Omental fat pad (tissue), 4 donors: ENCODE data around the gene PLAAT5. TPM values are rescaled to one million over a fixed set of nuclear protein-coding genes. Genes with fewer than 3 reads are reported as not detected.
A peak's percentile ranks its signal among the peaks of the same experiment; 100 is the strongest.

ENCODE experiments used
- ATAC-seq: fragments of 150-250 bp; one replicate; pipeline ENCODE4 v1.9.1; 2016; ENCODE audit warnings: mild to moderate bottlenecking, moderate library complexity; ENCODE audit not compliant: low FRiP score
- DNase-seq: peaks from one replicate; pipeline ENCODE4 v3.0.0-alpha.2; 2019; ENCODE audit warnings: low spot score
- total RNA-seq, 4 donors: library from RNA; depleted of rRNA; stranded (reverse); fragments of >200 nt; gene quantifications; one replicate each; pipeline ENCODE4 v1.1.0, GENCODE V29; 2016
- TF ChIP-seq, protein P1 (sequence below), 3 donors: fragments of 450-650 bp; IDR thresholded peaks; one replicate each; pipeline ENCODE4 v1.5.1; 2016 to 2017; ENCODE audit warnings: antibody characterized with exemption in 3 of 3, mild to moderate bottlenecking in 3 of 3, moderate library complexity in 2 of 3

PLAAT5 gene
- total RNA-seq, 4 donors from 2014 or later, result 12.0 to 54.3 (median 27.9) TPM

DNA sequence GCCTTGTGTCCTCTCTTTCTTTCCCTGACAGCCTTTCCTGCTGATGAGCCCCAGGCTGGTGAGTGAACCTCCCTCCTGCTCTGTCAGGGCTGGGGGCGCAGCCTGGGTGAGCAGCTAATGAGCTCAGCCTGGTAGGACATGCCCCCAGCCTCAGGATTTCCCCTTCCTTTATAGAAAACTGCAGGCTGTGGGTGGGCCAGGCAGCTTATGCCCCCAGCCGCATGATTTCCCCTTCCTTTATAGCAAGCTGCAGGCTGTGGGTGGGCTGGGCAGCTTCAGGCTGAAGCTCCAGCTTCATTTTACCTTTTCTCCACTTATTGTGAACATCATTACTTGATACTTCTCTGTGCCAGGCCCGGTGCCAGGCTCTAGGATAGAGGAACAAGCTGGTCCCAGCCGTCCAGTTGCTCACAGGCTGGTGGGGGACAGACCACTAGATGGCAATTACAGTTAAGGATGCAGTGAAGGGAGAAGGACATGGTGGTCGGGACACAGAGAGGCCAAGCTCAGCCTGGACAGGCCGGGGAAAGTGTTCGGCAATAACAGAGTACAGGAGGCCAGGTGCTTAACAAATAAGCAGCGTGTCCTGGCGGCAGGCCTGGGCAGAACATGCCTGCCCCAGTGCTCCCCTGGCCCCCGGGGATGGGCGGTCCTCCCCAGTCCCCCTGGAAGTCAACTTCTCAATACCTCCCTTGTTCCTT lies 20.2 kb upstream of the PLAAT5 start:
- DNase-seq (no peak), ATAC-seq (no peak)
- TF ChIP-seq, protein P1, sequence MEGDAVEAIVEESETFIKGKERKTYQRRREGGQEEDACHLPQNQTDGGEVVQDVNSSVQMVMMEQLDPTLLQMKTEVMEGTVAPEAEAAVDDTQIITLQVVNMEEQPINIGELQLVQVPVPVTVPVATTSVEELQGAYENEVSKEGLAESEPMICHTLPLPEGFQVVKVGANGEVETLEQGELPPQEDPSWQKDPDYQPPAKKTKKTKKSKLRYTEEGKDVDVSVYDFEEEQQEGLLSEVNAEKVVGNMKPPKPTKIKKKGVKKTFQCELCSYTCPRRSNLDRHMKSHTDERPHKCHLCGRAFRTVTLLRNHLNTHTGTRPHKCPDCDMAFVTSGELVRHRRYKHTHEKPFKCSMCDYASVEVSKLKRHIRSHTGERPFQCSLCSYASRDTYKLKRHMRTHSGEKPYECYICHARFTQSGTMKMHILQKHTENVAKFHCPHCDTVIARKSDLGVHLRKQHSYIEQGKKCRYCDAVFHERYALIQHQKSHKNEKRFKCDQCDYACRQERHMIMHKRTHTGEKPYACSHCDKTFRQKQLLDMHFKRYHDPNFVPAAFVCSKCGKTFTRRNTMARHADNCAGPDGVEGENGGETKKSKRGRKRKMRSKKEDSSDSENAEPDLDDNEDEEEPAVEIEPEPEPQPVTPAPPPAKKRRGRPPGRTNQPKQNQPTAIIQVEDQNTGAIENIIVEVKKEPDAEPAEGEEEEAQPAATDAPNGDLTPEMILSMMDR (IDR thresholded peaks at IDR 0.05), result no peak

DNA sequence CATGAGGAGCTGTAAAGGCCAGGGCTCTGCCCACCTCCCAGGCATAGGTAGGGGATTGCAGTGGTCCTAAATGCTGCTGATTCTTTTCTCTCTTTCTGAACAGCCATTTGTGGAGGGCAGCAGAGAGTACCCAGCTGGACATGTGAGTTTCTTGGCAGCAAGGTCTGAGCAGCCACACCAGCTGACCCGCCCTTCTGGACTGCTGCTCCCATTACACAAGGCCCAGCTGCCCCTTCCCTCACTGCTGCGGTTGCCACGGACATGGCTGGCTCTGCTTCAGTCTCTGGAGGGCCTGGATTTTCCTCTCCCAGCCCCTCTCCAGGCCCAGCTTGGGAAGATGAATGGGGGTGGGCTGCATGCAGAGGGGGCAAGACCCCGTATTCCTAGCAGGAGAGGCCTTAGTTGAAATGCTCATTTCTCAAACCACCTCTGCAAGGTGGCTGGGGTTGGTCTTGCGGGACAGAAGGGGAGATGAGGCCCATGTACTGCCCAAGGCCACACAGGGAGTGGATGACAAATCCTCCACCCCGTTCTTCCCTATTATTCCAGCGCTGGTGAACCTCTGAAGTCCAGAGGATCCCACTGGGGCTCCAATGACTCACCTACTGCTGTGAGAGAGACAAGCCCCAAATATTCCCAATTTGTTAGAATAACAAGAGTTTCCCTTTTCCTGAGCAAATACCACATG lies 19.5 kb upstream of the PLAAT5 start:
- DNase-seq, result no peak
- TF ChIP-seq, protein P1 (IDR thresholded peaks at IDR 0.05), result no peak
- ATAC-seq, result peak; percentile 53

DNA sequence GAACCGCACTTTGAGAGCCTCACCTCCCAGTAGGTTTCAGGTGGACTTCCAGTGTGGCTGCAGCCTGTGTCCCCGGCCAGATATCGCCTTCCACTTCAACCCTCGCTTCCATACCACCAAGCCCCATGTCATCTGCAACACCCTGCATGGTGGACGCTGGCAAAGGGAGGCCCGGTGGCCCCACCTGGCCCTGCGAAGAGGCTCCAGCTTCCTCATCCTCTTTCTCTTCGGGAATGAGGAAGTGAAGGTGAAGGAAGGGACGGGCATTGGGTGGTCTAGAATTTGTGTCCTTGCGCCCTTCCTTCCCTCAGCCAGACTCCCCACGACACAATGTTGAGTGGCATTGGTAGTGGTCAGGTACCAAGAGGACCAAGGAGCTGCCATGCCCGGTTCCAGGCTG lies 17.8 kb upstream of the PLAAT5 start:
- TF ChIP-seq, protein P1 (IDR thresholded peaks at IDR 0.05), result no peak
- DNase-seq, result no peak
- ATAC-seq, result no peak

DNA sequence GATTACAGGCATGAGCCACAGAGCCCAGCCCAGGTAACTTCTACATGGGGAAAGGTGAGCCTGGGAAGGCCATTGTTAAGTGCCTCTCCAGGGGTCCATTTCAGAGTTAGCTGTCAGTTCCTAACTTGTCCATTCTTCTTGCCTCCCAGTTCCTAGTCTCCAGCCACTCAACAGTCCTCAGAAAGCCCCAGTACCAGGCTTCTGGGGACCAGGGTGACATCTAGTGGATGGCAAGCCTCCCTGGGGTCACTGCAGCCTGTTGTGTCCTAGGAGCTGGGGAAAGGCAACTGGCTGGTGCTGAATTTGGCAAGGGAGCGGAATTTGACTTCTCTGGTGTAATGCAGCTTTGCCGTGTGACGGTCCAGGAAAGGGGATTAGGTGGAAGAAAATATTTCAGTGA lies 17.0 kb upstream of the PLAAT5 start:
- no peak for ATAC-seq
- no peak for DNase-seq
- TF ChIP-seq, protein P1 (IDR thresholded peaks at IDR 0.05), result no peak

- ATAC-seq (no peak), DNase-seq (no peak)
- TF ChIP-seq, protein P1 (IDR thresholded peaks at IDR 0.05), result no peak
Observed at GRCh38 chr11:63507511-63507910, 16.5 kb upstream of the PLAAT5 start.

DNA sequence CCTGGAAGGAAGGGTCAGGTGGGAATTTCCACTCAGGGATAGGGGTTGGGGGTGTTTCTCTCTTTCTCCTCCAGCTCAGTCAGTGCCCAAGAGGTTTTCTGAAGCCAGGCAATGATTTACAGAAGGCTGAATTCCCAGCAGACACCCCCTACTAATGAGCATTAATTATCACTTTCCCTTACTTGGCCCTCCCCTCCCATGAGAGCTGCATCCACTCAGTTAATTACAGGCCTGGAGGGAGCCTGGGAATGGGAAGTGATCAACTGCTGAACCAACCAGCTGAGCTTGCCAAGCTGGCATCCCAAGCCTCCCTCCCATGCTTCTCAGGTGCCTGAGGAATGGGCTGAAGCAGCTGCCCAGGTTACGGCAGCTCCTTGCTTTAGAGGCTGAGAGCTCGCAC lies 15.9 kb upstream of the PLAAT5 start:
- DNase-seq, result no peak
- no peak for ATAC-seq
- TF ChIP-seq, protein P1 (IDR thresholded peaks at IDR 0.05), result no peak
